Fibroblast of mammary gland (primary cell): Measurements from ENCODE around the gene SCN2B.

Source experiments
- DNase-seq: peaks from one replicate; pipeline ENCODE4 v3.0.0-alpha.2; 2010; ENCODE audit warnings: low read depth
- H3K4me3 ChIP-seq: 2 replicates; pipeline ENCODE4 v1.5.1; 2011; ENCODE audit warnings: low read depth, mild to moderate bottlenecking, low read length, moderate library complexity; ENCODE audit not compliant: control insufficient read depth
- TF ChIP-seq, protein P1 (sequence below): conservative IDR thresholded peaks from 2 replicates; pipeline ENCODE4 v1.5.1; 2011; ENCODE audit warnings: low read depth, low read length, inconsistent platforms; ENCODE audit not compliant: control insufficient read depth, insufficient read depth

Gene SCN2B

DNA sequence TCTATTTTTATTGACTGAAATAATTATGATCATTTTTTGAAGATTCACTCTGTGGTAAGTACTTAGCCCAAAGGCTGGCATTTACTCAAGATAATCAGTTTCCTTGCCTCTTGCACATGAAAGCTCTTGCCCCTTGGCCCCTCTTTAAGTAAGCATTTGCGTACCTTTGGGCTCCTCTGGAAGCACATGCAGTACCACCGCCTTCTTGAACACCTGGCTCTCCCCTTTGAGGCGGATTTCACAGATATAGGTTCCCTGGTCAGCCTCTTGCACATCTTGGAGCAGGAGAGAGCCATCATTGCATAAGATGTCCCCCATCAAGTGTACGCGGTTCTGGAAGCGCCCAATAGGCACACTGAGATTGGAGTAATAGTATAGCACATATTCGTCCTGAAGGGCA is 33.9 kb upstream of the SCN2B start:
- no peak for DNase-seq
- TF ChIP-seq, protein P1, sequence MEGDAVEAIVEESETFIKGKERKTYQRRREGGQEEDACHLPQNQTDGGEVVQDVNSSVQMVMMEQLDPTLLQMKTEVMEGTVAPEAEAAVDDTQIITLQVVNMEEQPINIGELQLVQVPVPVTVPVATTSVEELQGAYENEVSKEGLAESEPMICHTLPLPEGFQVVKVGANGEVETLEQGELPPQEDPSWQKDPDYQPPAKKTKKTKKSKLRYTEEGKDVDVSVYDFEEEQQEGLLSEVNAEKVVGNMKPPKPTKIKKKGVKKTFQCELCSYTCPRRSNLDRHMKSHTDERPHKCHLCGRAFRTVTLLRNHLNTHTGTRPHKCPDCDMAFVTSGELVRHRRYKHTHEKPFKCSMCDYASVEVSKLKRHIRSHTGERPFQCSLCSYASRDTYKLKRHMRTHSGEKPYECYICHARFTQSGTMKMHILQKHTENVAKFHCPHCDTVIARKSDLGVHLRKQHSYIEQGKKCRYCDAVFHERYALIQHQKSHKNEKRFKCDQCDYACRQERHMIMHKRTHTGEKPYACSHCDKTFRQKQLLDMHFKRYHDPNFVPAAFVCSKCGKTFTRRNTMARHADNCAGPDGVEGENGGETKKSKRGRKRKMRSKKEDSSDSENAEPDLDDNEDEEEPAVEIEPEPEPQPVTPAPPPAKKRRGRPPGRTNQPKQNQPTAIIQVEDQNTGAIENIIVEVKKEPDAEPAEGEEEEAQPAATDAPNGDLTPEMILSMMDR = no peak
- no peak overlapping the region for H3K4me3 ChIP-seq

DNA sequence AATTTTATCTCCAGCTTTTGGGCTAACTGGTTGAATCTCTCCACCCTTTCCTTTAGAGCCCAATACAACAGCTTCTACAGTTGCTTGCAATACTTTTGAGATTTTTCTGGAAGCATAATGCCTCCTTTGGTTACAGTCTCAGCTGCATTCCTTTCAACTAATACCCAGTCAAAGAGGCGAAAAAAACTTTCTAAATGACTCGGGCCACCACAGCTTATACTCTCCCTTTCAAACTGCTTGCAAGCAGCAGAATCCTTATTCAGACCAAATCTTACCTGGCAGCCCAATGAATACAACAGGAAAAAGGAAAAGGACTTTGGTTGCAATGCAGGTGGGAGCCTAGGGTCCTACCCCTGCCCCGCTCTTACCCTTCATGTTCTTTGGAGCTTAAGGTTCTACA is 32.6 kb upstream of the SCN2B start:
- TF ChIP-seq, protein P1 = no peak
- no peak overlapping the region for H3K4me3 ChIP-seq
- no peak for DNase-seq

DNA sequence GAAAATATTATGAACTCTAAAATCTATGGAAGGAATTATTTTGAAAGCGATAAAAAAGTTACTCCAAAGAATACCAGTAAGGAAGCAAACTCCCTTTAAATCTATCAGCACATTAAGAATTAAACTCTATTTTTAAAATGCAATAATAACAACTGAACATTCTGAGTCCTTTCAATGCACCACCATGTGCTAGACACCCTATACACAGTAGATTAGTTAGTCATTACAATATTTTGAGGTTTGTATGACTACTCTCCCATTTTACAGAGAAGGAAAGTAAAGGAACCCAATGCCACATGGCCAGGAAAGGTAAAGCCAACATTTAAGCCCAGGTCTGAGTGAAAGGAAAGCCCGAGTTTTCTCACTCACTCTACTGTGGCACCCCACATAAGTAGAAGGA is 30.6 kb upstream of the SCN2B start:
- H3K4me3 ChIP-seq = no peak overlapping the region

GRCh38 chr11:118206391-118207031 is 30.1 kb upstream of the SCN2B start:
- no peak overlapping the region for H3K4me3 ChIP-seq
- DNase-seq = no peak
- TF ChIP-seq, protein P1 = no peak

More for the DNA sequence above, 30.6 kb upstream of the SCN2B start:
- no peak for DNase-seq
- TF ChIP-seq, protein P1 = no peak

GRCh38 chr11:118205606-118206378 is 29.4 kb upstream of the SCN2B start:
- TF ChIP-seq, protein P1 = no peak
- DNase-seq = no peak
- no peak overlapping the region for H3K4me3 ChIP-seq

GRCh38 chr11:118202599-118203422 is 26.4 kb upstream of the SCN2B start:
- no peak for DNase-seq
- H3K4me3 ChIP-seq = no peak overlapping the region
- TF ChIP-seq, protein P1 = no peak
